Activated CD4-positive, CD25-positive, alpha-beta regulatory T cell treated with anti-CD3 and anti-CD28 coated beads, Interleukin-2, amount 50 U/mL, for 16 hours (primary cell): Measurements from ENCODE around the gene IFT80.

Experiments used
- DNase-seq: peaks from one replicate; pipeline ENCODE4 v3.0.0-alpha.2; 2020; ENCODE audit warnings: low read depth, low spot score

Gene IFT80

DNA sequence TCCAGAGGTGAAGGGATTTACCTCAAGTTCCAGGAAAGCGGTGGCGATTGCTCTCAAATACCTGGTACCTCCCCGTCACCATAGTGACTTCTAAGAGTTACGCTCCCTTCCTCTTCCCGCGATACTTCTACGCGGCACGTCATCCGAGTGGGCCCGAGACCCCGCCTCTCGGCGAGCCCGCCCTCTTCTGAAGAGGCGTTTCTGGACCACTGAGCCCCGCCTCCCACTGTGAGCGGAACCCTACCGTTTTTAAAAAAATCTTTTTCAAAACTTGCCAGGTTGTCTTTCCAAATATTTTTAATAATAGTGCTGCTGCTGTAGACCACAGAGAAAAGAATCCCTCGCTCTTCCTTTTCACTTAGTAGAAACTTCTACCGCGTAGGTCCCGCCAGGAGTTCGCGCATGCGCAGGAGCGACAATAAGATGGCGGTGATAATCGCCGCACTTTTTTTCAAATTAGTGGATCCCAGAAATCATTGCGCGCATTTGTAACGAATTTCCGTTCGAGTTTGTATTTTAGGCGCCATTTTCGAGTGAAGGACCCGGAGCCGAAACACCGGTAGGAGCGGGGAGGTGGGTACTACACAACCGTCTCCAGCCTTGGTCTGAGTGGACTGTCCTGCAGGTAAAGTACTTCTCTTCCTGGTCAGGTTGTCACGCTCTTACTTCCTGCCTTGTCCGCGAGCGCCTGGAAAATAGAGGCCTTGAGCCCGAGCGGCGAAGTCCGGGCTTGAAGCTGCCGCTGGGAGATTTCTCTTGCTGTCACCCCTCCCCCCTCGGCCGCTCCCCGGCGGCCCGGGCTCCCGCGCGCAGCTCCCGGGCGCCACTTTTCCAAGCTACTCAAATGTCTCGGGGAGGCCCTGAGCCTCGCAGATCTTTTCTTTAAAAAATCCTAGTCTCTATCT, at the start of gene IFT80, which contains the start of gene SMC4:
Gene IFT80, minus strand, starts transcription at position 101 of the 905 bp plus-strand sequence. CDS start 14,625 bp downstream, outside the sequence.
Gene SMC4, plus strand, starts transcription at position 526 of the 905 bp plus-strand sequence. CDS start 1,177 bp downstream, outside the sequence.
- DNase-seq: peak; percentile 93

DNA sequence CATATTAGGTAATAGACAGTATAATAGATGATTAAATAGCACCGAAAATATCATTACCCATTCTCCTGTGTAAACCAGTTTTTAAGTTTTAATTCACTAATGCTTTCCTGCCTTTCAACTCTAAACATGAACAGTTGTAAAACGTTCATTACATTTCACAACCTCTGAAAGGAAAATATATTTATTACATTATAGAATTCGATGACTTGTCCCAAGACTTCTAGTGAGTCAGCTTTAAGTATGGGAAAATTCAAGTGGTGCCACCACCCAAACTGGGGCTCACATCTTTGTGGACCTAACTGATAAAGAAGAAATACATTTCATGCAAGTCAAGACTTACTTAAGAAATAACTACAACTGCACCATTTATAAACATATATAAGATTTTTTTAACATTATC, 48.5 kb upstream of the IFT80 start:
- DNase-seq: no peak

GRCh38 chr3:160446522-160447056, 47.6 kb upstream of the IFT80 start:
- no peak for DNase-seq

- DNase-seq: no peak
Observed at GRCh38 chr3:160445854-160446253, 46.8 kb upstream of the IFT80 start.

DNA sequence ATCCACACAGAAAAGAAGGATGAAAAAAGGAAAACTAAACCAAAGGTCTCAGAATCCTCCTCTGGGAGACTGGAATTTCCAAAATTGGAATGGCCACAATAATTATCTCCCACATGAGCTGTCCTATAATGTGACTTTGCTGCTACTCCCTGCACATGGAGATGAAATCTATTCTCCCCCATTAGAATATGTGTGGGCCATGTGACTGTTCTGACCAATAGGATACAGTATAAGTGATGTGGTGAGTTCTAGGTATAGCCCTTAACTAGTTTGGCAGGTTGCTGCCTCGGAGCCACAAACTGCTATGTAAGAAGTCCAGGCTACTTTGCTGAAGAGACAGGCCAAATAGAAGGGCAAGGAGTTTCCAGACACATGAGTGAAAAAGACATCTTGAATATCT, 45.4 kb upstream of the IFT80 start:
- DNase-seq: no peak

DNA sequence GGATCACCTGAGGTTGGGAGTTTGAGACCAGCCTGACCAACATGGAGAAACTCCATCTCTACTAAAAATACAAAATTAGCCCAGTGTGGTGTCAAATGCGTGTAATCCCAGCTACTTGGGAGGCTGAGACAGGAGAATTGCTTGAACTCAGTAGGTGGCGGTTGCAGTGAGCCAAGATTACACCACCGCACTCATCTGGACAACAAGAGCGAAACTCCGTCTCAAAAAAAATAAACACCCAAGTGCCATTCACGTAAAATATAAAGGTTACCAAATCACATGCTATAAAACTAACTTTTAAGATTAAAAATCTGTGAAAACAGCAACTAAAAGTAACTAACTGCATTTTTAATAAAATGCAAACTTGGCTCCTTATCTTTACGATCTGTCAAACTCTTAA, 41.7 kb upstream of the IFT80 start:
- DNase-seq: no peak

DNA sequence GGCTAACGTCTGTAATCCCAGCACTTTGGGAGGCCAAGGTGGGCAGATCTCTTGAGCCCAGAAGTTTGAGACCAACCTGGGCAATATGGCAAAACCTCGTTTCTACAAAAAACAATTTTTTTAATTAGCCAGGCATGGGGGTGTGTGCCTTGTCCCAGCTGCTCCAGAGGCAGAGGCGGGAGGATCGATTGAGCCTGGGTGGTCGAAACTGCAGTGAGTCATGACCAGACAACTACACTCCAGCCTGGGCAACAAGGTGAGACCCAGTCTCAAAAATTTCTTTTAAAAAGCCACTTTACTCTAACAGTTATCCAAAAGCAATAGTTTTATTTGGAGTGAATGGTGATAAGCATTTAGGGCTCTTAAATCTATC, 38.0 kb upstream of the IFT80 start:
- DNase-seq: no peak

- no peak for DNase-seq
Observed at GRCh38 chr3:160435747-160436146, 36.7 kb upstream of the IFT80 start.

GRCh38 chr3:160435095-160435494, 36.1 kb upstream of the IFT80 start:
- no peak for DNase-seq

- no peak for DNase-seq
Observed at GRCh38 chr3:160434071-160434470, 35.0 kb upstream of the IFT80 start.

- no peak for DNase-seq
Observed at GRCh38 chr3:160427832-160428424, 28.9 kb upstream of the IFT80 start.

DNA sequence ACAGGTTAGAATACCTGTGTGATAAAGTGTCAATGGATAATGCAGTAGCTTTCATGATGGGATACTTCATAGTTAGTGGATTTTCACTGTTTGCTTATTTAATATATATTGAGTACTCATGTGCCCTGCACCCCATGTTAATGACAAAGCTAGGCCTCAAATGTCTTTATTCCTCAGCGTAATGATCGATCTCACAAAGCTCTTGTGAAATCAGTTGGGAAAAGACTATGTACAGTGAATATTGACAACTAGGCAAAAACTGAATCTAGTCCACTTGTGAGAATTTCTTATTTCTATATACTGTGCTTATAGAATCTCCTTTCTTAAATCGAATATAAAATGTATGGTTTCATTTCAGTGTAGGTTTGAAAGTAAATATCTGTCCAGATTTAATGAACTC, 18.3 kb upstream of the IFT80 start:
- DNase-seq: no peak

DNA sequence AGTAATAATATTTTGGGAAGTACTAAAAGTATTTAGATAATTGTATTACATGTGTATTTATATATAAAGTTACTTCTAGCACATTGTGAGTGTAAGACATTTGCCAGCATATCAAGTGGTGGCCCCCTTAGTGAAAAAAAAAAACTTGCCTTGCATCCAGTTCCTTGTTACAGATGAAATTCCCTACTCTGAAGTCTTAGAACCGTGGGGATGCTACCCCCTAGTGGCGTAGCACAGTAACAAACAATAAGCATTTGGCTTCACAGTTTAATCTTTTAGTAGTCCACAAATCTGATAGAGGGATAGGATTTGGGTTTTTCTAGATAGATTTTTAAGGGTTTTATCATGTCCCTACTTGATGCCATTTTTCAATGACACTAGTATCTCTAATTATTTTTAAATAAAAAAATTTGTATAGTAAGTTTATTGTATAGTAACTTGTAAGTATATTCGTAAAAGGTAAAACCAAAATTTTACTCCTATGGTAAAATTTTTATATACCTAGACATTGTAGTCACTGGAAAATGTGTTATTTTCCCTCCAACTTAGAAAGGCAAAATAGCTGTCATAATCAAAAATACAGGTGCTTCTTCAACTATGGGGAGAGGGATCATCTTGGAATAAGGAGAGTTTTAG, 14.7 kb upstream of the IFT80 start:
- peak; percentile 47 for DNase-seq

DNA sequence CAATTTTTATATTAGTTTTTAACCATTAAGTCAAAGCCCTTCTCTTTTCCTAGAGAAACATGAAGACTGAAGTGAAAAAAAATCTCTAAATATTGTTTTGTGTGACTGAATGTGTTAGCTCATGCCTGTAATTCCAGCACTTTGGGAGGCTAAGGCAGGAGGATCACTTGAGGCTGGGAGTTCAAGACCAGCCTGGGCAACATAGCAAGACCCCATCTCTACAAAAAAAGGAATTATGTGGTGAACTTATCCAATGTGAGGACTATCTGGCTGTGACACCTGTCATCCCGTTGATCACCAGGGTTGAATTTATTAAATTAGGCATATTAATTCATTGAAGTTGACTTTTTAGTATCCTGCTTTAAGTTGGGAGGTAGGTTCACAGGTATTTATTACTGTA, 13.5 kb upstream of the IFT80 start:
- DNase-seq: no peak

- no peak for DNase-seq
Observed at GRCh38 chr3:160409812-160410610, 11.0 kb upstream of the IFT80 start.

DNA sequence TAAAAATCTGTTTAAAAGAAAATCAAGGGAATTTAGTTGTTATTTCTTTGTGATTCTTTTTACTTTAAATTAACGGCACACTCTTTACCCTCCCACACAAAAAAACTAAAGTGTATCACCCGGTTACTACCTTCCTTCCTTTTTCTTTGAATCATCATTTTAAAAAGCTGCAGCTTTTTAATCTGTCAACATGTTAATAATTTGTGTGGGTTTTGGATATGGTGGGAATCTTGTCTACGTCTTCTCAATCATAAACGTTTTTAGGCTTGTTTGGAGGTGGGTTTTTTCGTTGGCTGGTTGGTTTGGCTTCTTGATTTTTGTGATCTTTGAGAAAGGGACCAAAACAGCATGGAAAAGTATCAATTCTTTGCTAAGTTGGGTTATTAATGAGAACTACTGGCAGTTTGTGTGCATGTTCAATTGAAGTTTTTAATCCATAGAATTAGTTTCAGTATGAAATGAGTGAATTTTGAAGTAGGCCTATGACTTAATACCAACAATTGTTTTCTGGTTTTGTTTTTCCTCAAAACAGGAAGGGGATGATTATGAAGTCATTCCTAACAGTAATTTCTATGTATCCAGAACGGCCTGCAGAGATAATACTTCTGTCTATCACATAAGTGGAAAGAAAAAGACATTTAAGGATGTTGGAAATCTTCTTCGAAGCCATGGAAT, 4.9 kb upstream of the IFT80 start:
- no peak for DNase-seq

DNA sequence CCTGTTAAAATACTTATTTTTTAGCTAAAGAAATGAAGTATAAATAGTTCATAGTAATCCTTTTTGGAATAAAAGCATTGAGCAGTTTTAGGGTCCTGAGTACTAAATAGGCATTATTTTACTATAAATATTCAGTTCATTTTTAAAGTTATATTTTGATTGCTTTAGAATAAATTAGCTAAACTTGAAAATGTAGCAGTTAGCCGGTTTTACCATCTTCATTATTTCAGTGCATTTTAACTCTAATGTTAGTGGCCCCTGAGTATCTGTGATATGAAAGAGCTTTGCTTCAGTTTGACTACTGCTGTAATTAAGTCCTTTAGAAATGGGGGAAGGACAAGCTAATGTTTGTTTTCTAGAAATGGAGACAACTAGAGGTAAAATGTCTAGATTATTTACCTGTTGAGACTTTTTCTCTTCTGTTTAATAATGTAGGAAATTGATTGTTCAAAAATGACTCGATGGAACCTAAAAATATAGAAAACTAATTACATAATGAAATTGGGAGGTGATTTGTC, 4.1 kb upstream of the IFT80 start:
- no peak for DNase-seq

DNA sequence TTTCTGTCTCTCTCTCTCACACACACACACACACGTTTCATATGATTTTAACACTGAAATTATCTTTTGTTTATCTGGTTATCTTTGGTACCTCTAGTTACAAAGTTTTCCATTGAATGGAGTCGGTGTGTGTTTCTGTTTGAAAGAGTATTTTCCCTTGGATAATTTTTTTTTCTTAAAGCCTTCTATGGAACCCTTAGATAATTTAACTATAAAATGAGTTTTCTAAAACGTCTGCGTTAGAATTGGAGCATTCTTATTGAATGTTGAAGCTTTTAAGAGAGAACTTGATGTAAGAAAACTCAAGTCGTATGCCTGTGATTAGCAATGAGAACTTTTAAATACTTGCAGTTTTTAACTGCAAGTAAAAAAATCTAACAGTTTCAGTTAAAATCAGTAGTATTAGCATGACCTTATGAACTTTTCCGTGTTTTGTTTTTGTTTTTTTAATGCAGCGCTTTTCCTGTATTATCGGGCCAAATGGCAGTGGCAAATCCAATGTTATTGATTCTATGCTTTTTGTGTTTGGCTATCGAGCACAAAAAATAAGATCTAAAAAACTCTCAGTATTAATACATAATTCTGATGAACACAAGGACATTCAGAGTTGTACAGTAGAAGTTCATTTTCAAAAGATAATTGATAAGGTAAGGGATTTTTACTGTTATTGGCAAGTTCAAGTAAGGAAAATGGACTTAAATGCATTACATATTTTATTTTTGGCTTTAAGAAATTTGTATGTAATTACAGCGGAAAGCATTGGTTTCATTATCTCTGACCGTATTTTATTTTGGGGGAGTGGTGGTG, 3.4 kb upstream of the IFT80 start:
- DNase-seq: no peak

- DNase-seq: no peak
Observed at GRCh38 chr3:160401291-160402095, 2.5 kb upstream of the IFT80 start.
